NCI-H82 treated with DMSO at 0.1 percent for 48 hours (cell line): ENCODE results near the gene LIG1.

ENCODE experiments used
- DNase-seq: peaks from one replicate; lab custom pipeline; 2025; ENCODE audit not compliant: unreplicated experiment; lab: John Stamatoyannopoulos, UW

LIG1 gene

DNA sequence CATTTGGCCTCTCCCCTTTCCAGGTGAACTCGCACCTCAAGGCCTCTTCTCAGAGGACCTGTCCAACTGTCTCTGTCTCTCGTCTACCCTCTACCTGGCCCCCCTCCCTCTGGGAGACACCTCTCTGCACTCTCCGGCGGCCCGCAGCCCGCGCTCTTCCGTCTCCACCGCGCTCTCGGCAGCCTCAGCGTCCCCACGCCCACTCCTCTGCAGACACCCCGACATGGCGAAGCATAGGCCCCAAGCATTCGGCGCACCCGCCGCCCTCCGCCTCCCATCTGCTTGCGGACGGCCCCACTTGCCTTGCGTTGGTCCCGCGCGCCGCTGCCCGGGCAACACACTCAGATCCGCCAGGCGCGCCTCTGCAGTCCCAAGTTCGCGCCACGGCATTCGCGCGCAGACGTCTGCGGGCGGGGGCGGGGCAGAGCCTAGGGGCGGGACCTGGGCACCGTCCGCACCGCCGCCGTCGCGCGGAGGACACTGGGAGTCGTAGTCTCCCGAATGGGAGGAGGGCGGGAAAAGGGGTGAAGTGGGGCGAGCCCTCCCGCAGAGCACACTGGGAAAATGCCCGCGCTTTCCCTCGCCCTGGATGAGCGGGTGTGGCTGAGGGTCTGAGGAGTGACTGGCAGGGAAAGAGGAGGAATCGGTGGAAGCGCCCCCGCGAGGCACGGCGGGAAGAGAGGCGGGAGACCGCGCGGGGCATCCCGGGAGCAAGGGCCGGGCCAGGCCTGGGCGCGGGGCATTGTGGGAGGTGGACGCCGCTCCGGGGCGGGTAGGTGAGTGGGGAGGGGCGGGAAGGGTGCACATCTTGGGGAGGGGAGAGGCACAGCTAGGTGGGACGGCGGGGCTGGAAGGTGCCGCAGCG, at the start of gene LIG1, which contains the start of gene ZSWIM9:
Gene LIG1, minus strand, starts transcription at position 406 of the 865 bp plus-strand sequence. CDS start 4,778 bp downstream, outside the sequence.
Gene ZSWIM9, plus strand, starts transcription at position 742 of the 865 bp plus-strand sequence. CDS start 1,123 bp downstream, outside the sequence.
- DNase-seq, result peak; percentile 91

GRCh38 chr19:48218997-48219396, 48.9 kb upstream of the LIG1 start:
- no peak for DNase-seq

- no peak for DNase-seq
Observed at GRCh38 chr19:48216933-48217332, 46.8 kb upstream of the LIG1 start.

DNA sequence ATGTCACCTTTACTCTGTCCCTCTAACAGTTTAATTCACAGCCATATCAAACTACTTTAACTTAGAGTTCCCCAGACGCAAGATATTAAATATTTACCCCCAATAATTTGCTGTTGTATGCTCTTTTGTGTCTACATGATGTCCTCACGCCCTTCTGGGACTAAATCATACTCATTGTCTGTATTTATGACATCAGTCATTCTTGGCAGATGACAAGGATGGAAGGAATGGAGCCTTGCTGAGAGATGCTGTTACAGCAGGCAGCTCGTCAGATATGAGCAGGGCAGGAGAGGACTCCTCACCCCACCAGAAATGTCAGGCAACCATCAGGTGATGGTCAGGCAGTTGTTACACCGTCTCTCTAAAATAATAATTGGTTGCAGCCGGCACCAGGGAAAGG, 43.8 kb upstream of the LIG1 start:
- no peak for DNase-seq

- DNase-seq, result no peak
Observed at GRCh38 chr19:48210005-48210404, 39.9 kb upstream of the LIG1 start.

GRCh38 chr19:48206397-48207093, 36.4 kb upstream of the LIG1 start:
- DNase-seq, result no peak

- peak; percentile 98 for DNase-seq
Observed at GRCh38 chr19:48203794-48204628, 33.9 kb upstream of the LIG1 start.

DNA sequence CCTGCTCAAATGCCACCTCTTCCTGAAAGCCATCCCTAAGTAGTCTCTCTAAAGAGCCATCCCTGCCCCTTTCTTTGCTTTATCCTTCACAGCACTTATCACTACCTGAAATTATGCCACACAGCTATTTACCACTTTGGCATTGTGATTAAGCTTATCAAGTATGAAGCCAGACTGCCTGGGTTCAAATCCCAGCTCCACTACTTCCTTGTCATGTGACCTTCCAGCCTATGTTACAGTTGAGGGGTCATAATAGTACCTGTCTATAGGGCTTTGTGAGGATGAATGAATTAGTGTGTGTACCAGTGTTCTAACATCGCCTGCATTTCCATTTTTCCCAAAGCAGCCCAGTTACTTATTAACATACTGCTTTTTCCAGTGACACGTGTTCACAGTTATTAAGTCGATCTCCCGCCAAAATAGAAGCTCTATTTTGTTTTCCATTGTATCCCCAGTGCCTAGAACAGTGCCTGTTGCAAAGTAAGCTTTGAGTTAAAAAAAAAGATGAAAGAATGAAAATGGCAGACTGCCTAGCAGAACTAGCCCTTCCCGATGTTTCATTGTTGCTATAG, 33.2 kb upstream of the LIG1 start:
- no peak for DNase-seq

DNA sequence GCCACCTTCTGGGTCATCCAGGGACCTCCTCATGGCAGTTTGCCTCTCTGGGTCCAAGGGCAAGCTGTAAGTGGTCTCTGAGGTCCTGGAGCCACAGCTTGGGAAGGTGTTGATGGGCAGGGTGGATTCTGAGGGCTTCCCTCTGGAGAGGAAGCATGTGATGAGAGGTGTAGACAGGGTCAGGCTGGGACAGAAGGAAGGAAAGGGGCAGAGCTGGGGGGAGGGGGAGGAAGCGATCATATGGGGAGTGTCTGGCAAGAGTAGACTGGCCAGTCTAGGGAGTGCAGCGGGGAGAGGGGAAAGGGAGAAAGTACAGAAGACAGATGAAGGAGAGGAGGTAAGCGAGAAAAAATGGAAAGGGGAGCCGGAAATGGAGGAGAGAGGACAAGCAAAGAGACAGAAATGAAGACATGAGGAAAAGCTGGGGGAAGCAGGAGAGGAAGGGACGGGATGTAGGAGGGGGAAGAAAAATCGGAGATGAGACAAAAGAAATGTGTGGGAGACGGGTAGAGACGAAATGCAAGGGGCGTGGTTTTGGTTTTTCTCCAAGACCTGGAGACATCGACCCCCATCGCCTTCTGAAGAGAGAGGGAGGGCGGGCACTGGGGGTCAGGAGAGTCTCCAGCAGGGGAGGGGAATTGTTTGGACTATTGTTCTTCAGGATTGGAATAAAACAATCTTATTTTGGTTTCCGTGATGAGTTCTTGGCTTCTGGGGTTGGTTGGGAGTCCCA, 27.0 kb upstream of the LIG1 start:
- no peak for DNase-seq

DNA sequence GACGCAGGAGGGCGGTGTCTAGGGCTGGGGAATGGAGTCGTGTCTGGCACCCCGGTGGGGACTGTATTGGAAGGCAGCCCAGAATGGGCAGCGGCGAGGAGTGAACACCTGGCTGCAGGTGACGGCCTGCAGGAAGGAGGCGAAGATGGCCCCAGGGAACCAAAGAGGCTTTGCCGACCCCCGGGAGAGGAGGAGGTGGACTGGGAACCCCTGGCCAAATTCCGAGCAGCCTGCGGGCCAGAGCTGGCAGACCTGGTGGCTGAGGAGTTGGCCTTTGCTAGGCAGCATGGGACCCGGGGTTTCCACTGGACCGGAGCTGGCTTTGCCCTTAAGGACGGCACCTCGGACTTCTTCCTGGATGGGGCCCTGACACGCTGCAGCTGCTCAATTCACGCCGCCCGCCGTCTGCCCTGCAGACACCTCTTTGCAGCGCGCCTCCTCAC, 26.2 kb upstream of the LIG1 start:
- no peak for DNase-seq

GRCh38 chr19:48194844-48195830, 25.0 kb upstream of the LIG1 start:
- DNase-seq, result no peak

DNA sequence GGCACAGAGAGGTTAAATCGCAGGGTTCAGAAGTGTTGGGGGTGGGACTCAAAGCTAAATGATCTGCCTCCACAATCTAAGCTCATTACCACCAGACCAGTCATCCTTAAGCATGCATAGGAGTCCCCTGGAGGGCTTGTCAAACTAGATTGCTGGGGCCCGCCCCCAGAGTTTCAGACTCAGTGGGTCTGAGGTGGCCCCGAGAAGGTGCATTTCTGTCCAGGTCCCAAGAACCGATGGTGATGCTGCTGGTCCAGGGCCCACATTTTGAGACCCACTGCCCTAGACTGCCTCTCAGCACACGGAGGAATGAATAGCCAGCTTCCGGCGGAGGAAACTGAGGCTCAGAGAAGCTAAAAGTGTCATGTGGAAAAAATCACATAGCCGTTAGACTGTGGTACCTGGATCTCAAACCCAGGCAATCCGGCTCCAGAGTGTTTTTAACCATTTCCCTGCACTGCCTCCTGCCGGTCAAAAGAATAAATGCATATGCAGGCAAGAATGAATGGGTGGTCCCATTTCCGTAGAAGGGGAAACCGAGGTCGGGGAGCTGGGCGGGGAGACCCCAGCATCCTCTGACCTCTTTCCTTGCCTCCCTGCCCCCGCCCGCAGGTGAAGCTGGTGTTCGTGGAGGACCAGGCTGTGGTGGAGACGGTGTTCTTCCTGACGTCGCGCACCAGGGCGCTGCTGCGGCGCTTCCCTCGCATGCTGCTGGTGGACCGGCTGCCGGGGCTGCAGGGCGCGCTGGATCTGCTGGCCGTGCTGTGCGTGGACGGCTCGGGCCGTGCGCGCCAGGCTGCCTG, 24.1 kb upstream of the LIG1 start:
- DNase-seq, result no peak

- DNase-seq, result no peak
Observed at GRCh38 chr19:48192750-48193149, 22.6 kb upstream of the LIG1 start.

GRCh38 chr19:48190885-48191284, 20.7 kb upstream of the LIG1 start:
- DNase-seq, result no peak

- no peak for DNase-seq
Observed at GRCh38 chr19:48190288-48190884, 20.2 kb upstream of the LIG1 start.

DNA sequence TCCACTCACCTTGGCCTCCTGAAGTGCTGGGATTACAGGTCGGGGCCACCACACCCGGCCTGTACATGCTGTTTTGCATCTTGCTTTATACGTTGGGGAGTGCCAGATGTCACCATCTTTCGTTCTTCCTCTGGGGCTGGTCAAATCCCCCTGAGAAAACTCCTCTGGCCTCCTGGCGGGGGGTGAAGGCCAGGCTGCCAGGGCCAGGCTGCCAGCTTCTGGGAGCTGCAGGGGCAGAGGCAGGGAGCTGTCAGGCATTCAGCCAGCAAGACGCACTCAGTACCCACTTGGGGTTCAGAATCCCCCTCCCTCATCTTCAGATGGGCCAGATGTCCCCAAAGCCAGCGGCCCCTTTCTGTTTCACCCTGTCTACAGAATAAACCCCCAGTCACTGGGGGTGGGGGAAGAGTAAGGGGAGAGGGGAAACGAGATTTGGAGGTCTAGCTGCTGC, 16.4 kb upstream of the LIG1 start:
- DNase-seq, result peak; percentile 53

DNA sequence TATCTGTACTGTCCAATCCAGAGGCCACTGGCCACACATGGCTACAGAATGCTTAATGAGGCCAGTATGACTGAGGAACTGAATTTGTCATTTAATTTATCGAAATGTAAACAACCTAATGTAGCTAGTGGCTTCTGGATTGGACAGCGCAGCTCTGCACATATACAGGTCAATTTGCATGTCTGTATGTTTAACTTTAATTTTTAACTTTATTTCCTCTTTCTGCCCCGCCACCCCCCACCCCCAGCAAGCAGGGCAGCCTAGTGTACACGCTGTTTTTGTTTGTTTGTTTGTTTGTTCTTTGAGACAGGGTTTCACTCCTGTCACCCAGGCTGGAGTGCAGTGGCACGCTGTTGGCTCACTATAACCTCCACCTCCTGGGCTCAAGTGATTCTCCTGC, 15.9 kb upstream of the LIG1 start:
- DNase-seq, result no peak

- no peak for DNase-seq
Observed at GRCh38 chr19:48183356-48183755, 13.2 kb upstream of the LIG1 start.
